ENCODE data around the gene FKBP5.
"Not testable (repeated sequence)": the region's sequence is repeated elsewhere in the genome, so short reads cannot be mapped to it uniquely, and the experiment has no call there.

FKBP5 gene

DNA sequence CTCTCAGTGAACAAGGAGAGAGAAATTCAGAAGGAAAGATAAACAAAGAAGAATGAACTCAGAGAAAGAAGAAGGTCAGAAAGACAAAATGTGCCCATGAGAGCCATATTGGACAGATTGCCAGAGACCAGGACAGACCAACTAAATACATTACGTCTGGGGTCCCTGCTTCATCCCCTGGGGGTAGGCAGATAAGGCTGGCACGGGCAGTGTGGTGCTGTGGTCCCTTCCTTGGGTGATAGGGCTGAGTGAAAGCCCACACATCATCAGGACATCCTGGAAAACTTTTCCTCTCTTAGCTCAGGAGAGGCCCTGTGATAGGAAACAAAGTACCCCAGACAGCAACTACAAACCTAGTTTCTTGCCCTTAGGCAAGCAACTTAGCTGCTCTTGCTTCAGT is 34.9 kb upstream of the FKBP5 start:
- DNase-seq (ENCODE audit: low spot score) = no peak

DNA sequence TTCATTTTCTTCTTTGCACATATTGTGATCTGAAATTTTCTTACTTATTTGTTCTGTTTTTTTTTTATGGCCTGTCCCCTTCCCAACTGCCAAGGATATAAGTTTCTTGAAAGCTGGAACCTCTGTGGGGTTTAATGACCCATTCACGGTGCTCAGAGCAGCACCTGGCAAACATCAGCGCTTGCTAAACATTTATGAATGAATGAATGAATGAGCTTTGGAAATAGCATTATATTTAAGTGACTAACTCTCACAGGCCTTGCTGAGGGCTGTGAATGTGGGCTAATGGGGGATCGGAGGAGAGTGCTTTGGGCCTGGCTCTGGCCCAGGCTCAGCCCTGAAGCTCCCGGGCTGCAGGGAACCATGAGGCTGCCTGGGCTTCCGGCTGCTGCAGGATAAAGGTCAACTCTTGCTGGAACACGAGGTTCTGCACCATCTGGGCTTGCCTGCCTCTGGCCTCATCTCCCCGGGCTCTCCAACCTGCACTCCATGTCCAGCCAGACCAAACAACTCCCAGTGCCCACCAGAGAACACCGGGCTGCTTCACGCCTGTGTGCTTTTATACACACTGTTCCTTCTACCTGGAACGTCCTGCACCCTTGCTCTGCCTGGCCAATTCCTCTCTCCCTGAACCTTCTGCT is 33.5 kb upstream of the FKBP5 start:
- no peak for DNase-seq (ENCODE audit: low spot score)

DNA sequence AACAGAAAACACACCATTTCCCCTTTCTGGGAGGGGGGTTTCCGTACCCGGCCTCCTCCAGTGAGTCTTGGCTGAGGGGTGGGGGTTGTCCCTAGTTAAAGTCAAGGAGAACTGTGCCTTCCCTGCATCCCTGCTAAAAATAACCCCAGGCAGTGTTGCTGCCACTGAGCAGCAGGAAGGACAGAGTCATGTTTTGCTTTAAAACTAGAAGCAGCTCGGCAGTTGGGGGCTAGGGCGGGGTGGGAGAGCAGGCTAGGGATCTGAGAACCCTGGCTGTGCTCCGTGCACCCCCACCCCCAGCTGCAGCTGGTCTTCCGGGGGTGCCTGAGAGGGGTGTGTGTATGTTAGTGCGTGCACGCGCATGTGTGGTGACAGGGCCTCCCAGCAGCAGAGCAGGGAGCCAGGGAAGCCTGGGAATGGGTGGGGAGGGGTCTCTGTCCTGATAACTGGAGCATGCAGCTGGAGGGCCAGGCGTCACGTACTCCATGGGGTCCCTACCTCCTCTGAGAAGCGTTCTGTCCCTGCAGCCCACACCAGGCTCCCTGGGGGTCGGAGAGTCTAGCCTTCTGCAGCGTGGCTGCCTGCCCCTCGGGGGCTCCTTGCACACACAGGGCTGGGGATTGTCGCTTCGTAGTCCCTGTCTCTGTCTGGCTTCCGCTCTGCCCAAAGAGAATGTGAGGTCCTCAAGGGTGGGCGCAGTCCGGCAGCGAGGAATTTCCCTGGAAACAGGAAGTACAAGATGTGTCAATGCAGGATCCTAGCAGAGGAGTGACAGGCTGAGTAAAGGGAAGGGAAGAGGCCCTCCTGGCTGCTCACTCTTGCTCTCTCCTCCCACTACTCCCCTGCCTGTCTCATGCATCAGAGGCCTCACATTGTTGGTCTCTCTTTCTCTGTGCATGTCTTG is 31.4 kb upstream of the FKBP5 start:
- DNase-seq (ENCODE audit: low spot score) = no peak

DNA sequence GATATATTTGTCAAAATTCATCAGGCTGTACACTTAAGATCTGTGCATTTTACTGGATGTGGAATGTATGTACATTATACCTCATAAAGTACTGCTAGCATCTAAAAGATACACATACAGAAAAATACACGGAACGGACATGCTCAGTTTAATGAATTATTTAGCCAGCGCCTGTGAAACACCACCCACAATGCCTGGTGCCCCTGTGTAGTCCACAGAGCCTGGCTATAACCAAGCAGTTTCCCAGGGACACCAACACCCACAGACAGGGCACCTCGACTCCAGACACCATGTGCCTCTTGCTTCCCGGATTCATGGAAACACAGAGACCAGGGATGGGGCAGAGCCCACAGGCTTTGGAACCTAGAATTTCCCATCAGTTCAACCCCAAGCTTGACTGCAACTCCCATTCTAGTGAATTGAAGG is 30.7 kb upstream of the FKBP5 start:
- no peak for DNase-seq (ENCODE audit: low spot score)

DNA sequence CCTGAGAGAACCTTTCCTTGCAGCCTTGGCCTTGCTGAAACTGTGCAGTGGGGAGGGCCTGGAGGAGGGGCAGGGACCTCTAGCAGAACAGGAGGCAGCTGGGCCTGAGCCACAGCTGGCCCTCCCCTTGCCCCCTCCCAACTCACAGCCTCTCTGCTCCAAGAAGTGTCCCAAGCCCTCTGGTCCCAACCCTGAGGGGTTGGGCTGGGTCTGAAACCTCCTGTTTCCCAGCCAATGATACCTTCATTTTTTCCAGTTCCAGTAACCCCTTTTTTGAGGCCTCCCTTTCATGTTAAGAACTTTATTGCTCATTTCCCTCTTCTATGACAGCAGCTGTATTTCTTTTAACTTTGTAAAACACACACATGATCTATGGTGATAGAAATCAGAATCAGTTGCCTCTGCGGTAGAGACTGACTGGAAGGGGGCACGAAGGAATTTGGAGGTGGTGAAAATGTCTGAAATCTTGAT is 30.2 kb upstream of the FKBP5 start:
- no peak for DNase-seq (ENCODE audit: low spot score)

DNA sequence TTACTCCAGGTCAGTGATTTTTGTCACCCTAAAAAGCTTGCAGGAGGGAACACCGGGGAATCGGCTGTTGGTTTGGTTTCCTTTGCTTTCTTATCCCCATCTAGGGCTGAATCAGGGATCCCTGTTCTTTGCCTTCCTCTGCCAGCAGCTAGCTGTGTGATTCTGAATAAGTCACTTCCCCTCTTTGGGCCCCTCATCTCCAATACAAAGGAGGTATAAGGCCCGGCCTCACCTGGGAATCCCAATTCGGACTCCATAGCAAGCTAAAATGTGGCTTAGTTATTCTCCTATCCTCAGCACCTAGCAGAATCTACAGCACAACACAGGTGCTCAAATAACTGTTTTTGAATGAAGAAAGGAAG is 29.6 kb upstream of the FKBP5 start:
- no peak for DNase-seq (ENCODE audit: low spot score)

DNA sequence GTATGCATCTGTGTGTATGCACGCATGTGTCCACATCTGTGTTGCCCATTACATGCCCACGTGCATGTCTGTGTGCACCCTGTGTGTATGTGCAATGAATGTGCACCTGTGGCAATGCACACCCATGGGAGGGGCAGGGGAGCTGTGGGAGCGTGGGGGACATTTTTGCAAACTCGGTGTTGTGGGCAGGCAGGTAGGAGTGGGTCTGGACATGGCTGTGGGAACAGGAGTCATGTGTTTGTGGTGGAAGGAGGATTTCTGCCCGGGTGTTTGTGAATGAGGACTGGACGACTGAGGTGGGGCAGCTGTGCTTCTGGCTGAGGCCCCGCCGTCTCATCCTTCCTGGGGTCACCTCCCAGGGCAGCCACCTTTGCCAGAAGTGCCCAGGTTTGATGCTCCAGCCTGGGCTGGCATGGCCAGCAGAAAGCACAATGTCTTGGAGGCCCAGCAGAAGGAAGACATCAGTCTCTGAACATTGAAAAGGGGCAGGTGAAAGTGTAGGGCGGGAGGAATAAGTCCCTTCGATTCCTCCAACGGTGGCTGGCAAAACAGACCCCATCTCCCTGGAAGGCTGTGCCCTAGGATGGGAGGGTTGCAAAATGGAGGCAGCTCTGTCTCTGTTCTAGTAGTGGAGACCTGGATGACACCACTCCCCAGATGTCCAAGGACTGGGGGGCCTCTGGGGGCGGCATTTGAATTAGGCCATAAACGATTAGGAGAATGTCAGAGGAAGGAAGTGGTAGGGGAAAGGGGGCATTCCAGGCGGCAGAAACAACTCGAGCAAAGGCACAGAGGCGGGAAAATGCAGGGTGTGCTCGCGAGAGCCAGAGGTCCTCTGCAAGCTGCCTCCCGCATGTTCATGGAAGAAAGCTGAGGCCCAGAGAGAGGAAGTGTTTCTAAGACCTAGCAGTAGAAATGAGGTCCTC is 29.0 kb upstream of the FKBP5 start:
- no peak for DNase-seq (ENCODE audit: low spot score)

DNA sequence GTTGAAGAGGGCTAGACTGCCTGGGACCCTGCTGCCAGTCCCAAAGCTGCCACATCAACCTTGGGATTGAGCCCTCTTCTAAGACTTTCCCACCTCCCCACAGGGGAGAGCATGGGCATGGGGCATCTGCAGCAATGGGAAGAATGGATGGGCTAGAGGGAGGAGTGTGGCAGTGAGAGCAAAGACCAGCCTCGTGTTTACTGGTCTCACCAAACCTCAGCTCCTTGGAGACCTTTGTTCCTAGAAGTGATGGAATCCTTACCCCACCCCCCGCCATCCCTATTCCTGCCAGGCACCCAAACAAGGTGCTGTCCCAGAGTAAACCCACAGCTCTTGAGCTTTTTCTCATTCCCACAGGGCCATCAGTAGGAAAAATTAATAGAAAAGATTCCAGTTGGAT is 28.1 kb upstream of the FKBP5 start:
- no peak for DNase-seq (ENCODE audit: low spot score)

DNA sequence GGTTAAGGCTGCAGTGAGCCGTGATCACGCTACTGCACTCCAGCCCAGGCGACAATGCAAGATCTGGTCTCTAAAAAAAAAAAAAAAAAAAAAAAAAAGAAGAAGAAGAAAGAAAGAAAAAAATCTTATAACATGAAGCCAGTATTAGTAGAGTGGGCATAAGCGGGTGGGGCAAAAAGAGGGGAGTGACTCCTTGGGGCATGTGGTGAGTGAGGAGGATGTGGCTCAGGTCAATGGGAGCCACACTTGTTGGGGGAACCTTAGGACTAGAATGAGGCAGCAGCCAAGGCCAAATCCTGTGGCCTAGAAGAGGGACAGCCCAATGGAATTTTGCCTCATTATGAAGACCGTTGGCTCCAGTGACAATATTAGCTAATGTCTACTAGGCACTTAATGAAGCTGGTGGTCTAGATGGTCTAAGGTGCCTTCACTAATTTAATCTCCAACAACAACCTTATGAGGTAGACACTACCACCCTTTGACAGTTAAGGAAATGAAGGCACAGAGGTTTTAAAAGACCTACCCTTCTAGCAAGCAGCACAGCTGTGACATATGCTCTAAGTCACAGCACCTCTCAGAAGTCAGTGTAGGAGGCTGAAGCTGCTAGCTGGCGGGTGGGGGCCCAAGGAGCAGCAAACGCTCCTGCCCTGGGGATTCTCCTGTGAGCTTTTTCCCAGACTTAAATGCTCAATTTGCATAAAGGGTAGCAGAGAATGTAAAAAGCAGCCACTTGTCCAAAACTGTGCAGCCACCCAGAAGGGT is 24.5 kb upstream of the FKBP5 start:
- no peak for DNase-seq (ENCODE audit: low spot score)

DNA sequence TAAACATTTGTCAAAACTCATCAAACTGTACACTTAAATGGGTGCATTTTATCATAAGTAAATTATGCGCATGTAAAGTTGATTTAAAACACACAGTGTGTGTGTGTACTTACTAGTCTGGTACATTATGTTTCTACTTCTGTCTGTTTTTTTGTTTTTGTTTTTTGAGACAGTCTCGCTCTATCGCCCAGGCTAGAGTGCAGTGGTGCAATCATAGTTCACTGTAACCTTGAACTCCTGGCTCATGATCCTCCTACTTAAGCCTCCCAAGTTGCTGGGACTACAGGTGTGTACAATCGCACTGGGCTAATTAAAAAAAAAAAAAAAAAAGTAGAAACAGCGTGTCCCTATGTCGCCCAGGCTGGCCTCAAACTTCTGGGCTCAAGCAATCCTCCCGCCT is 23.0 kb upstream of the FKBP5 start:
- DNase-seq (ENCODE audit: low spot score) = no peak

DNA sequence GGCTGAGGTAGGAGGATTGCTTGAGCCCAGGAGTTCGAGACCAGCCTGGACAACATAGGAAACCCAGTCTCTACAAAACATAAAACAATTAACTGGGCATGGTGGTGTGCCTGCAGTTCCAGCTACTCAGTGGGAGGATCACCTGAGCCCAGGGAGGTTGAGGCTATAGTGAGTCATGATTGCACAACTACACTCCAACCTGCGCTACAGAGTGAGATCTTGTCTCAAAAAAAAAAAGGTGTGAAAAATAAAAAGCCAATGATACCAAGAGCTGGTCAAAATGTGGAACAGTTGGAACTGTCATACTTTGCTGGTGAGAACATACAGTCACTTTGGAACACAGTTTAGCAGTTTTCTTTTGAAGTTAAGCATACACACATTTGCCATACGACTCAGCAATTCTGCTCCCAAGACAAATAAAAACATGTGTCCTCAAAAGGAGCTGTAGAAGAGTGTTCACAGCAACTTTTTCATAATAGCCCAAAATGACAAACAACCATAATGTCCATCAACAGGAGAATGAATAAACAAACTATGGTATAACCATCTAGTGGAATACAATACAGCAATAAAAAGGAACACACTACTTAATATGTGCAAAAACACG is 21.6 kb upstream of the FKBP5 start:
- no peak for DNase-seq (ENCODE audit: low spot score)

DNA sequence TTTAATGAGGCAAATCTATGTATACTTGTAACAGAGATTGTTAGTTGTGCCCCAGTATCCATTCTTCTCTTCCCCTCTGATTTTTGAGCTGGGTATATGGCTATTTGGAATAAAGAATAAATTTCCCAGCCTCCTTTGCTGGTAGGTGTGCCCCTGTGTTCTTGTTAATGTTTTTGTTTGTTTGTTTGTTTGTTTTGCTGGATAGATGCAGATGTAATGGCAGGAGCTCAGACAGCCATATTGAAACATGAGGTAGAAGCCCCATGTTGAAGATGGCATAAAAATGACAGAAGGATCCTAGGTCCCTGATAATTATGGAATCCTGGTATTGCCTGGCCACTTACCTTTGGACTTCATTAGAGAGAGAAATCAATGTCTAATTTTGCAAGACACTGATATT is 19.9 kb upstream of the FKBP5 start:
- DNase-seq (ENCODE audit: low spot score) = no peak

DNA sequence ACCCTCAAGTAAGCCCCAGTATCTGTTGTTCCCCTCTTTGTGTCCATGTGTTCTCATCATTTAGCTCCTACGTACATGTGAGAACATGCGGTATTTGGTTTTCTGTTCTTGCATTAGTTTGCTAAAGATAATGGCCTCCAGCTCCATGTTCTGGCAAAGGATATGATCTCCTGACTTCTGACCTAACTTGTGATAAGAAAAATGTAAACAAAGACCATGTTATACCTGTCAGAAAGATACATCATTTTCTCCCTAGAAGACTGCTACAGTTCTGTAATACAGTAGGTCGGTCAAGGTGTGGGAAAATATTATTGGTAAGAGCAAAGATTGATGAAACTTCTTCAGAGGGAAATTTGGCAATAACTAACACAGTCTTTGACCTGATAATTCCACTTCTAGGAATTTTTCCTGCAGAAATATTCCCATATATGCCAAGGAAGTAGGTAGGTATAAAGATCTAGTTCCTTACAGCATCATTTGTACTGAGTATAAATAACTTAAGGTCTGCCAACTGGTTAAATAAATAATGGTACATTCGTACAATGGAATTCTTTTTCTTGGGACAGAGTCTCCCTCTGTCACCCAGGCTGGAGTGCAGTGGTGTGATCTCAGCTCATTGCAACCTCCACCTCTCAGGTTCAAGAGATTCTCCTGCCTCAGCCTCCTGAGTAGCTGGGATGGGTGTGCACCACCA is 19.1 kb upstream of the FKBP5 start:
- no peak for DNase-seq (ENCODE audit: low spot score)

DNA sequence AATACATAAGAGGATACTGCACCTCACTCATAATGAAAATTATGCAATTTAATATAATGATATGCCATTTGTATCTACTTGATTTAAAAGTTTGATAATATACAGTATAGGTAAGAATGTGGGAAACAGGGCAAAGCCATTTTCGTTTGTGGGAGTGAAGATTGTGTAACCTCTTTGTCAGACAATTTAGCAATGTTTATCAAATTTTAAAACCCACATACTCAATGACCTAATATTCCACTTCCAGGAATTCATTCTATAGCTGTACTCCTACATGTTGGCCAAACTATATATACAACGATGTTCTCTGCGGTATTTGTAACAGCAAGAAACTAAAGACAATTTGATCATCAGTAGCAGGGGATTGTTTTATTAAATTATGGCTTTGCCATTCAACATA is 17.8 kb upstream of the FKBP5 start:
- DNase-seq (ENCODE audit: low spot score) = no peak

DNA sequence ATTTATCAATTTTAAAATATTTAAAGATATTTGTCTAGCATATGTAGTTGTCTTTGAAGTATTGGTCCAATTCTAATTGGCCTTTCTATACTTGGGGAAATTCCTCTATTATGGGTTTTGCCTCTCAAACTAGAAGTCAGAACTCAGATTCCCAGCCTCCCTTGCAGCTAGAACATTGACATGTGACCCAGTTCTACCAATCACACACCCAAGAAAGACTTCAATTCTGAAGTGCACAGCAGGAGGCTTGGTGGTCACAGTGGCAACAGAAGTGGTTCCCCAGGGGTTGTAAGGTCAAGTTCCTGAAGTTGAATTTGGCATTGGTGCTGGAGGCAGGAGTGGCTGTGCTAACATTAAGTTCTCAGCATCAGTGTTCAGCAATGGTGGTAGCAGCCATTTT is 14.8 kb upstream of the FKBP5 start:
- no peak for DNase-seq (ENCODE audit: low spot score)

DNA sequence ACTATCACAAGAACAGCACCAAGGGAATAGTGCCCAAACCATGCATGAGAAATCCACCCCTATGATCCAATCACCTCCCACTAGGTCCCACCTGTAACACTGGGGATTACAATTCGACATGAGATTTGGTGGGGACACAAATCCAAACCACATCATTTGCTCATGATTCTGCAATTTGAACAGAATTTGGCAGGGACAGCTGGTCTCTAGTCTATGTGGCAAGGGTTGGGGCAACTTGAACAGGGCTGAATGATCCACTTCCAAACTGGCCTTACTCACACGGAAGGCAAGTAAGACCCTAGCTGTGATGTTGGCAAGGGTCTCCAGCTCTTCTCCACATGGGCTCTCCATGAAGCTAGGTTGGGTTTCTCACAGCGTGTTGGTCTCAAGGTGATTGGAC is 10.1 kb upstream of the FKBP5 start:
- no peak for DNase-seq (ENCODE audit: low spot score)

DNA sequence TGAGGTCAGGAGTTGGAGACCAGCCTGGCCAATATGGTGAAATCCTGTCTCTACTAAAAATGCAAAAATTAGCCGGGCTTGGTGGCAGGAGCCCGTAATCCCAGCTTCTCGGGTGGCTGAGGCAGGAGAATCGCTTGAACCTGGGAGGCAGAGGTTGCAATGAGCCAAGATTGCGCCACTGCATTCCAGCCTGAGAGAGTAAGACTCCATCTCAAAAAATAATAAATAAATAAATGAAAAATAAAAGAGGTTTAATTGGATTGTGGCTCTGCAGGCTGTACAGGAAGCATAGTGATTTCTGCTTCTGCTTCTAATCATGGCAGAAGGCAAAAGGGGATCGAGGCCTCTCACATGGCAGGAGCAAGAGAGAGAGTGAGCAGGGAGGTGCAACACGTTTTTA is 9.7 kb upstream of the FKBP5 start:
- not testable (repeated sequence) for DNase-seq (ENCODE audit: low spot score)

DNA sequence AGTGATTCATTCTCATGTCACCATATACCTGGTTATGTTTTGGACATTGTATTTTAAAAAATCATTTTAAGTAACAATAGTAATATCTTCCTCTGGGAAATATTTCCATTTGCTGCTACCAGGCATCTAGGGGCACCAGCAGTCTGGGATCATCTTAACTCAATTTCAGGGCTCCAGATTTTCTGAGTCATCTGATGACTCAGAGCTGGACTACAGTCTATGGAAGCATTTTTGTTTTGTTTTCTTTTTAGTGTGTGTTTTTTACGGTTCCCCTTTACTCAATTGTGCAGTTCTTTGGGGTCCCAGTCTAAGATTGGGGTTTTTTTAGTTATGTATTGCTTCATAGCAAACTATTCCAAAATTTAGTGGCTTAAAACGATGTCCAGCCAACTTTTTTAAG is 5.7 kb upstream of the FKBP5 start:
- no peak for DNase-seq (ENCODE audit: low spot score)

DNA sequence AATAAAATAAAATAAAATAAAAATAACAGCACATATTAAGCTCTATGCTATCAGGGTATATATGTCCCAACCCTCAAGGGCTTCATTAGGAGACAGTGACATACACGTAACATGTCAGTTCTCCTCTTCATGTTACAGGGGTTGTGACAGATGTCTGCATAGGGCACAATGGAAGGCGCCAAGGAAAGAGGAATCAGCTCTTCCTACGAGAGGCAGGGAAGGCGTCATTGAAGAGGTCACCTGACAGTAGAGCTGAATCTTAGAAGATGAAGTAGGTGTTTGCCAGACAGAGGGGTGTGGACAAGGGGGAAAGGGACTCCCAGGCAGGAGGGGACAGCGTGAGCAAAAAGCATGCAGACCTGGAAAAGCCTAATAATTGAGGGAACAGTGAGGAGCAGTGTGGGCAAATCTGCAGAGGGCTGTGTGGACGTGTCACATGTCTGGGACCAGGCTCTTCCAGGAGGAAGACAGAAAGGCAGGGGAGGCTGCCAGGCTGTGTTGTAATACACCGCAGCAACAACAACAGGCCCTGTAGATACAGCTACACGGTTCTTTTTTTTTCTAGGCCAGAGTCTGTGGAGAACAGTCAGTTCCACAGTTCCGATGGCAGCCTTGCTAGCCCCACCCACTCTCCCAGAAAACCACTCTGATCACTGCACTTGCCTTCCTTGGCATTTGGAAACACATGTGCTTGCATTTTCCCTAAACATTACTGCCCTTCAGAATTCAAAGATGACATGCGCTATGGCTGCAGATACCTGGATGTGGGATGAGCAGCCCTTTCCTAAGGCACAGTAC is 2.5 kb upstream of the FKBP5 start:
- DNase-seq (ENCODE audit: low spot score) = peak; percentile 68

DNA sequence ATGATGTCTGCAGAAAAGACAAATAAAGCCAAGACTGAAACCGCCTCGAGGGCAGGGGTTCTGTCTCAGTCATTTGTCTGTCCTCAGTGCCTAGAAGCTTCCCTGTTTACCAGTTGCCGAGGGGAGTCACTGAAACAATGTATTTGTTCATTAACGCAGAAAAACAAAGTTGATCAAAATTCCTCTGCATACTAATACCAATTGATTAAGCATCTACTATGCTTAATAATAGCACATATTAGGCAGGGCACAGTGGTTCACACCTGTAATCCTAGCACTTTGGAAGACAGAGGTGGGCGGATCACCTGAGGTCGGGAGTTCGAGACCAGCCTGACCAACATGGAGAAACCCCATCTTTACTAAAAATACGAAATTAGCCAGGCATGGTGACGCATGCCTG is 1.8 kb upstream of the FKBP5 start:
- DNase-seq (ENCODE audit: low spot score) = no peak
